DND-41 (cell line): Measurements from ENCODE around the gene IGSF21.

ENCODE experiments used
- ATAC-seq: fragments of 200-7000 bp; cut with Tn5 transposase; 3 replicates; pipeline ENCODE4 v1.9.1; 2021; ENCODE audit warnings: low read depth; ENCODE audit not compliant: insufficient read depth
- DNase-seq: peaks from one replicate; pipeline ENCODE4 v3.0.0-alpha.2; 2020
- H2AFZ ChIP-seq: 2 replicates; pipeline ENCODE4 v1.6.0; 2012; ENCODE audit warnings: low read depth, low read length
- H3K27ac ChIP-seq: 2 replicates; pipeline ENCODE4 v1.5.1; 2012; ENCODE audit warnings: low read length, inconsistent platforms
- H3K27me3 ChIP-seq: fragments of 200-600 bp; sonication (generic); 2 replicates; pipeline ENCODE4 v1.6.0; 2012; ENCODE audit warnings: low read length, mild to moderate bottlenecking, inconsistent platforms; ENCODE audit not compliant: insufficient read depth, poor library complexity
- H3K36me3 ChIP-seq: 2 replicates; pipeline ENCODE4 v1.5.1; 2012; ENCODE audit warnings: low read length, inconsistent platforms; ENCODE audit not compliant: insufficient read depth
- H3K4me1 ChIP-seq: 2 replicates; pipeline ENCODE4 v1.5.1; 2012; ENCODE audit warnings: mild to moderate bottlenecking, low read length; ENCODE audit not compliant: insufficient read depth
- H3K4me2 ChIP-seq: 2 replicates; pipeline ENCODE4 v1.6.0; 2012; ENCODE audit warnings: mild to moderate bottlenecking, moderate library complexity, low read length, inconsistent platforms; ENCODE audit not compliant: insufficient read depth
- H3K4me3 ChIP-seq, 2 experiments: fragments of 200-600 bp in 1 of 2; shearing (Covaris generic) in 1 of 2; 2 replicates each; pipeline ENCODE4 v1.5.1; 2012 to 2016; ENCODE audit warnings: inconsistent platforms in 2 of 2, low read length in 2 of 2, mild to moderate bottlenecking in 2 of 2, low read depth in 1 of 2, moderate library complexity in 1 of 2
- H3K79me2 ChIP-seq: 2 replicates; pipeline ENCODE4 v1.6.0; 2012; ENCODE audit warnings: low read length, inconsistent platforms; ENCODE audit not compliant: insufficient read depth
- H3K9ac ChIP-seq: 2 replicates; pipeline ENCODE4 v1.6.0; 2012; ENCODE audit warnings: low read depth, mild to moderate bottlenecking, inconsistent platforms, low read length, moderate library complexity
- H3K9me3 ChIP-seq: 2 replicates; pipeline ENCODE4 v1.5.1; 2012; ENCODE audit warnings: low read length, moderate library complexity, mild to moderate bottlenecking, inconsistent platforms; ENCODE audit not compliant: insufficient read depth, severe bottlenecking
- H4K20me1 ChIP-seq: 2 replicates; pipeline ENCODE4 v1.6.0; 2012; ENCODE audit warnings: low read length; ENCODE audit not compliant: insufficient read depth
- EZH2 ChIP-seq: IDR thresholded peaks from 3 replicates; pipeline ENCODE4 v1.6.1; 2012; ENCODE audit warnings: borderline replicate concordance, low read depth, mild to moderate bottlenecking, moderate library complexity, low read length, inconsistent platforms; ENCODE audit not compliant: severe bottlenecking
- TF ChIP-seq, protein P1 (sequence below): IDR thresholded peaks from 2 replicates; pipeline ENCODE4 v1.5.1; 2012; ENCODE audit warnings: borderline replicate concordance, low read length, moderate library complexity, mild to moderate bottlenecking; ENCODE audit not compliant: poor library complexity, severe bottlenecking; ENCODE audit errors: extremely low read depth

The IGSF21 gene

DNA sequence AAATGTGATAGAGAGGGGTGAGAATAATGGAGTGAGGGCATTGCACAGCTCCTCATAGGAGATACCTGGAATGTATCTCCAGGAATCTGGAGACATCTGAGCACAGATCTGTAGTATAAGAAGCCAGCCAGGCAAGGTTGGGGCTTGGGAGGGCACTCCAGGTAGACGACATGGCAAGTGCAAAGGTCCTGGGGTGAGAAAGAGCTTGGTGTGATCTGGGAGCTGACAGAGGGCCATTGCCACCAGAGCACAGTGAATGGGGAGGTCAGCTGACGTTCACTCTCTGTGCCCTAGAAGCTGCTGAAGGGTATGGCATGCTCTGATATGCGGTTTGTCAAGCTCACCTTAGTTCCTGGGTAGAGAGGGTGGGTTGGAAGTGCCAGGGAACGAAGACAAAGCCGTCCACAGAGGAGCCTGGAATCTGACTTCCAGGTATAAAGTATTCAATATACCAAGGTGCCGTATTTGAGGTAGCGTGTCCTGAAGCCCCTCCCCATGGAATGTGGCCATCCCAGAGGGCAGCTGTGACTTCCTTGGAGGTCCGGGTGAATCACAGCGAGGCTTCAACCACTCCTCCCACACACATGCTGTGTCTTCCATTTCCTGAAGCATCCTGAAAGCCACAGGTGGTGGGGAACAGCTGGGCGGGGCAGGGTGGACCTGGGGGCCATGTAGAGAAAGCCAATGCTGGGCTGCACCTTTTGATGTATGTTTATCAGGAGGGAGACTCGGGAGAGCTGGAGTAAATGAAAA is 190.5 kb downstream of the IGSF21 start:
- DNase-seq (no peak), ATAC-seq (no peak)
- Histone ChIP-seq H3K27ac (no peak overlapping the region), H2AFZ (no peak overlapping the region), H3K9me3 (no peaks in the 10 kb centered on the region), H3K4me1 (no peaks in the 10 kb centered on the region), H3K27me3 (no peaks in the 10 kb centered on the region), H3K4me3 (no peak overlapping the region), H3K79me2 (no peaks in the 10 kb centered on the region), H3K36me3 (no peaks in the 10 kb centered on the region), H3K4me2 (no peak overlapping the region), H4K20me1 (peaks cover 2% of the 10 kb centered on the region; the same call in 1 of the 2 replicates), H3K9ac (no peak overlapping the region)
- TF ChIP-seq, protein P1, sequence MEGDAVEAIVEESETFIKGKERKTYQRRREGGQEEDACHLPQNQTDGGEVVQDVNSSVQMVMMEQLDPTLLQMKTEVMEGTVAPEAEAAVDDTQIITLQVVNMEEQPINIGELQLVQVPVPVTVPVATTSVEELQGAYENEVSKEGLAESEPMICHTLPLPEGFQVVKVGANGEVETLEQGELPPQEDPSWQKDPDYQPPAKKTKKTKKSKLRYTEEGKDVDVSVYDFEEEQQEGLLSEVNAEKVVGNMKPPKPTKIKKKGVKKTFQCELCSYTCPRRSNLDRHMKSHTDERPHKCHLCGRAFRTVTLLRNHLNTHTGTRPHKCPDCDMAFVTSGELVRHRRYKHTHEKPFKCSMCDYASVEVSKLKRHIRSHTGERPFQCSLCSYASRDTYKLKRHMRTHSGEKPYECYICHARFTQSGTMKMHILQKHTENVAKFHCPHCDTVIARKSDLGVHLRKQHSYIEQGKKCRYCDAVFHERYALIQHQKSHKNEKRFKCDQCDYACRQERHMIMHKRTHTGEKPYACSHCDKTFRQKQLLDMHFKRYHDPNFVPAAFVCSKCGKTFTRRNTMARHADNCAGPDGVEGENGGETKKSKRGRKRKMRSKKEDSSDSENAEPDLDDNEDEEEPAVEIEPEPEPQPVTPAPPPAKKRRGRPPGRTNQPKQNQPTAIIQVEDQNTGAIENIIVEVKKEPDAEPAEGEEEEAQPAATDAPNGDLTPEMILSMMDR = no peak
- no peak for TF ChIP-seq EZH2

DNA sequence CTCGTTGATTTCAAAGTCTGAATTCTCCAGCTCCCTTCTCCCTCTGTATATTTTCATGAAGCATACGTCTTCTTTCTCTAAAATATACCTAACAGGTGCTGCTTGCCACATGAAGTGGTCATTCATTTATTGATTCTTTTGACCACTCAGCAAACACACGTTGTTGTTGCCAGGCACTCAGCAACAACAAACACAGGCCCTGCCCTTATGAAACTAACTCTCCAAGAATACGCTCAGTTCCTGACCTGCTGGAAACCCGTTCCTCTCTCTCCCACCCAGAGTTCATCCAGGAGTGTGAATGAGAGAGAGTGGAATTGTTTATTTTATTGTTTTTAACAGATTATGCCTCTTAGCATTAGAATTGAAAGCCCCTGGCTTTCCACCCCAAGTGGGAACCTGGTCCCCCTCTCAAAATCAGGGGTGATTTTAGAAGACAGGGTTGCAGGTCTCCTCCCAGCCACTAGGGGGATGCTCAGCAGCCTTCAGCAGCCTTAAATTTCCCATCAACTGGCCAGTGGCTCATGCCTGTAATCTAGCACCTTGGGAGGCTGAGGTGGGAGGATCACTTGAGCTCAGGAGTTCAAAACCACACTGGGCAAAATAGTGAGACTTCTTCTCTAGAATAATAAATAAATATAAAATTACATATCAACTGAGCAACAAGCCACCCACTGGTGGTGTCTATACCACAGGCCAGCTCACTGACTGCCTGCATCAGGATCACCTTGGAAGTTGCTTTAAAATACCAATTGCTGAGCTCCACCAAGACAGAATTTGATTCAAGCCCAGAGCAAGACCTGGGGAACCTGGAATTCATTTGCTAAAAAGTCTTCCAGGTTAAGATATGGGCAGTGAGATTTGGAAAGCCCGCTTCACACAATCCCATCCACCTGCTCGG is 192.1 kb downstream of the IGSF21 start:
- Histone ChIP-seq H3K27ac (no peak overlapping the region), H3K9ac (no peak overlapping the region), H2AFZ (no peak overlapping the region), H3K36me3 (no peaks in the 10 kb centered on the region), H3K4me2 (no peak overlapping the region), H3K9me3 (no peaks in the 10 kb centered on the region), H3K4me3 (no peak overlapping the region), H4K20me1 (peaks cover 2% of the 10 kb centered on the region; the same call in 1 of the 2 replicates), H3K4me1 (no peaks in the 10 kb centered on the region), H3K27me3 (no peaks in the 10 kb centered on the region), H3K79me2 (no peaks in the 10 kb centered on the region)
- ATAC-seq = no peak
- TF ChIP-seq, protein P1 = peak; percentile 67
- TF ChIP-seq EZH2 = no peak
- peak; percentile 17 for DNase-seq

DNA sequence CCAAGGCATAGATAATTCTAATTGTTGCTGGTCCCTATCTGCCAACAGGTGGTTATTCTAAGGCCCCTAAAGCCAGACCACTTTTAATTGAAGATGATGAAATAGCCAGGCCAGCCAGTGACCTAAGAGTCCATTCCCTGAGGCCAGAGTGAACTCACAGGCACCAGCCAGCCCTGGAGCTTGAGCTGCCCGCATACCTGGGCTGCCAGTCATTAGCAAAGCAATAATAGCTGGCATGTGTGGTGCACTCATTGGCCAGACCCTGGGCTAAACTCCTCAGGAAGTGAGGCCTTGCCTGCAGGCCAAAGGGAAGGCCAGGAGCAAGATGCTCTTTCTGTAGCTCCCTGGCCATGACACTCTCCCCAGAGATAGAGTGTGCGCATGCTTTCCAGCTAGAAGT is 192.8 kb downstream of the IGSF21 start:
- Histone ChIP-seq H3K4me3 (no peak overlapping the region), H3K36me3 (no peaks in the 10 kb centered on the region), H3K79me2 (no peaks in the 10 kb centered on the region), H3K9ac (no peak overlapping the region), H4K20me1 (0 out of 2 replicates have a peak, but pooled peaks cover 2% of the 10 kb centered on the region), H3K27ac (no peak overlapping the region), H3K27me3 (no peaks in the 10 kb centered on the region), H3K9me3 (no peaks in the 10 kb centered on the region), H3K4me2 (no peak overlapping the region), H2AFZ (no peak overlapping the region), H3K4me1 (no peaks in the 10 kb centered on the region)
- TF ChIP-seq EZH2 = no peak
- DNase-seq (no peak), ATAC-seq (no peak)
